GM18907 (cell line): ENCODE measurements around the gene DCUN1D5.

Experiments used
- ATAC-seq: cut with Tn5 transposase; IDR thresholded peaks from one replicate; pipeline ENCODE4 v1.9.1; 2021; ENCODE audit warnings: mild to moderate bottlenecking, moderate library complexity; ENCODE audit not compliant: unreplicated experiment

The DCUN1D5 gene

GRCh38 chr11:103061656-103062055, 30.3 kb downstream of the DCUN1D5 start:
- ATAC-seq, result no peak

GRCh38 chr11:103055221-103055890, 36.6 kb downstream of the DCUN1D5 start:
- ATAC-seq, result peak; percentile 58

- ATAC-seq, result no peak
These were observed 38.0 kb downstream of the DCUN1D5 start for GRCh38 chr11:103053997-103054396.

- ATAC-seq, result no peak
These were observed 40.0 kb downstream of the DCUN1D5 start for GRCh38 chr11:103051981-103052380.

GRCh38 chr11:103051151-103051801, 40.7 kb downstream of the DCUN1D5 start:
- no peak for ATAC-seq

GRCh38 chr11:103050351-103050750, 41.6 kb downstream of the DCUN1D5 start:
- ATAC-seq, result no peak

- ATAC-seq, result no peak
These were observed 44.1 kb downstream of the DCUN1D5 start for GRCh38 chr11:103047837-103048236.

- no peak for ATAC-seq
These were observed 47.9 kb downstream of the DCUN1D5 start for GRCh38 chr11:103043826-103044678.

GRCh38 chr11:103042161-103042560, 49.8 kb downstream of the DCUN1D5 start:
- ATAC-seq, result no peak

GRCh38 chr11:103035791-103036434, 56.0 kb downstream of the DCUN1D5 start:
- peak; percentile 98 for ATAC-seq

GRCh38 chr11:103035216-103035615, 56.7 kb downstream of the DCUN1D5 start:
- ATAC-seq, result no peak

GRCh38 chr11:103031834-103032233, 60.1 kb downstream of the DCUN1D5 start:
- ATAC-seq, result no peak

GRCh38 chr11:103029401-103029800, 62.6 kb downstream of the DCUN1D5 start:
- no peak for ATAC-seq

GRCh38 chr11:103028304-103029020, 63.5 kb downstream of the DCUN1D5 start:
- peak; percentile 96 for ATAC-seq

- no peak for ATAC-seq
These were observed 67.9 kb downstream of the DCUN1D5 start for GRCh38 chr11:103024086-103024485.

GRCh38 chr11:103016031-103016430, 75.9 kb downstream of the DCUN1D5 start:
- ATAC-seq, result no peak

- ATAC-seq, result no peak
These were observed 78.5 kb downstream of the DCUN1D5 start for GRCh38 chr11:103013421-103013820.
